HEK293 (cell line): ENCODE data around the gene CLNK.

Experiments used
- CTCF ChIA-PET: fragments of 350-600 bp; formaldehyde crosslinking; extraction: SDS; loops from one replicate; lab custom pipeline; 2021; ENCODE audit warnings: antibody characterized with exemption; lab: Yijun Ruan, JAX
- POLR2A ChIA-PET: fragments of 300-600 bp; formaldehyde crosslinking; extraction: SDS; loops from one replicate; lab custom pipeline; 2020; ENCODE audit warnings: antibody characterized with exemption, inconsistent platforms; lab: Yijun Ruan, JAX
- H3K27ac ChIP-seq: fragments of 200-500 bp; sonication (Bioruptor generic); 2 replicates; pipeline ENCODE4 v1.5.1; 2014; ENCODE audit warnings: low read depth, low read length, control low read depth, inconsistent platforms; ENCODE audit errors: extremely low read depth
- H3K36me3 ChIP-seq, 2 experiments: fragments of 200-500 bp in 1 of 2; sonication (Bioruptor generic) in 1 of 2; 1 replicate in 1 of 2; 2 replicates in 1 of 2; pipeline ENCODE4 v1.5.1; 2014 to 2017; ENCODE audit warnings: inconsistent platforms in 2 of 2, low read length in 2 of 2; ENCODE audit not compliant: control insufficient read depth in 2 of 2, insufficient read depth in 1 of 2
- H3K4me1 ChIP-seq: fragments of 200-500 bp; sonication (Bioruptor generic); 2 replicates; pipeline ENCODE4 v1.5.1; 2014; ENCODE audit warnings: mild to moderate bottlenecking, low read length, inconsistent platforms; ENCODE audit not compliant: control insufficient read depth, insufficient read depth
- H3K4me3 ChIP-seq: 2 replicates; pipeline ENCODE4 v1.5.1; 2011; ENCODE audit warnings: low read depth, mild to moderate bottlenecking, control low read depth, low read length, moderate library complexity
- H3K9me3 ChIP-seq: fragments of 200-500 bp; sonication (Bioruptor generic); 2 replicates; pipeline ENCODE4 v1.5.1; 2014; ENCODE audit warnings: low read depth, low read length, inconsistent platforms; ENCODE audit not compliant: control insufficient read depth, insufficient read depth
- INSM2 ChIP-seq: fragments of 450-650 bp; formaldehyde crosslinking; IDR thresholded peaks from 2 replicates; pipeline ENCODE4 v1.5.1; 2016; ENCODE audit warnings: missing biosample characterization, missing genetic modification characterization
- PRDM6 ChIP-seq: fragments of 450-650 bp; formaldehyde crosslinking; IDR thresholded peaks from 2 replicates; pipeline ENCODE4 v1.5.1; 2017; ENCODE audit warnings: missing biosample characterization, missing genetic modification characterization
- SCRT1 ChIP-seq: fragments of 450-650 bp; formaldehyde crosslinking; IDR thresholded peaks from 2 replicates; pipeline ENCODE4 v1.5.1; 2016; ENCODE audit warnings: missing biosample characterization, missing genetic modification characterization, borderline replicate concordance
- TCF7L2 ChIP-seq: IDR thresholded peaks from 2 replicates; pipeline ENCODE4 v1.6.1; 2011; ENCODE audit warnings: low read depth, mild to moderate bottlenecking, inconsistent platforms, low read length, moderate library complexity, borderline replicate concordance
- WT1 ChIP-seq: fragments of 450-650 bp; formaldehyde crosslinking; IDR thresholded peaks from 2 replicates; pipeline ENCODE4 v1.5.1; 2016; ENCODE audit warnings: missing biosample characterization, missing genetic modification characterization
- ZBTB44 ChIP-seq: fragments of 450-650 bp; IDR thresholded peaks from 2 replicates; pipeline ENCODE4 v1.5.1; 2018; ENCODE audit warnings: missing biosample characterization, mild to moderate bottlenecking, missing genetic modification characterization
- ZFP3 ChIP-seq: fragments of 450-650 bp; formaldehyde crosslinking; IDR thresholded peaks from 2 replicates; pipeline ENCODE4 v1.5.1; 2016; ENCODE audit warnings: low read depth, missing biosample characterization, missing genetic modification characterization
- ZNF10 ChIP-seq: fragments of 450-650 bp; formaldehyde crosslinking; IDR thresholded peaks from 2 replicates; pipeline ENCODE4 v1.5.1; 2017; ENCODE audit warnings: missing biosample characterization, missing genetic modification characterization
- ZNF248 ChIP-seq: fragments of 450-650 bp; formaldehyde crosslinking; IDR thresholded peaks from 2 replicates; pipeline ENCODE4 v1.5.1; 2017; ENCODE audit warnings: missing biosample characterization, missing genetic modification characterization
- ZNF324 ChIP-seq: fragments of 450-650 bp; formaldehyde crosslinking; IDR thresholded peaks from 2 replicates; pipeline ENCODE4 v1.5.1; 2016; ENCODE audit warnings: missing biosample characterization, missing genetic modification characterization
- ZNF394 ChIP-seq: fragments of 450-650 bp; formaldehyde crosslinking; IDR thresholded peaks from 2 replicates; pipeline ENCODE4 v1.5.1; 2016; ENCODE audit warnings: missing biosample characterization, missing genetic modification characterization, mild to moderate bottlenecking, moderate library complexity, borderline replicate concordance
- ZNF488 ChIP-seq: fragments of 450-650 bp; formaldehyde crosslinking; IDR thresholded peaks from 2 replicates; pipeline ENCODE4 v1.5.1; 2016; ENCODE audit warnings: missing biosample characterization, missing genetic modification characterization
- ZNF580 ChIP-seq: fragments of 450-650 bp; formaldehyde crosslinking; IDR thresholded peaks from 2 replicates; pipeline ENCODE4 v1.5.1; 2016; ENCODE audit warnings: missing biosample characterization, missing genetic modification characterization
- ZNF600 ChIP-seq: fragments of 450-650 bp; formaldehyde crosslinking; IDR thresholded peaks from 2 replicates; pipeline ENCODE4 v1.5.1; 2016; ENCODE audit warnings: missing biosample characterization, missing genetic modification characterization
- ZNF701 ChIP-seq: fragments of 450-650 bp; formaldehyde crosslinking; IDR thresholded peaks from 2 replicates; pipeline ENCODE4 v1.5.1; 2016; ENCODE audit warnings: missing biosample characterization, missing genetic modification characterization
- TF ChIP-seq, protein P1 (sequence below): fragments of 450-650 bp; formaldehyde crosslinking; IDR thresholded peaks from 2 replicates; pipeline ENCODE4 v1.5.1; 2016; ENCODE audit warnings: missing biosample characterization, missing genetic modification characterization, borderline replicate concordance
- TF ChIP-seq, protein P2 (sequence below): fragments of 450-650 bp; formaldehyde crosslinking; IDR thresholded peaks from 2 replicates; pipeline ENCODE4 v1.5.1; 2016; ENCODE audit warnings: missing biosample characterization, missing genetic modification characterization
- TF ChIP-seq, protein P3 (sequence below): fragments of 450-650 bp; formaldehyde crosslinking; IDR thresholded peaks from 2 replicates; pipeline ENCODE4 v1.5.1; 2016; ENCODE audit warnings: missing biosample characterization, missing genetic modification characterization

CLNK gene

GRCh38 chr4:10619855-10620254 lies 64.7 kb downstream of the CLNK start:
- Histone ChIP-seq H3K4me3 (no peak overlapping the region), H3K27ac (peak overlapping the region; percentile 58), H3K36me3 (no peaks in the 10 kb centered on the region), H3K9me3 (no peaks in the 10 kb centered on the region), H3K4me1 (peaks cover 3% of the 10 kb centered on the region; the same call in 1 of the 2 replicates)
- POLR2A ChIA-PET: interaction anchor here (1.2 kb wide), 1 partner anchor 30 kb away, joined by 10 read pairs; no protein-coding TSS in a partner anchor
- CTCF ChIA-PET: interaction anchor here (1.2 kb wide), 1 partner anchor 27 kb away, joined by 3 read pairs; no protein-coding TSS in a partner anchor
- no peak for TF ChIP-seq ZFP3 (tag by site-specific recombination)

DNA sequence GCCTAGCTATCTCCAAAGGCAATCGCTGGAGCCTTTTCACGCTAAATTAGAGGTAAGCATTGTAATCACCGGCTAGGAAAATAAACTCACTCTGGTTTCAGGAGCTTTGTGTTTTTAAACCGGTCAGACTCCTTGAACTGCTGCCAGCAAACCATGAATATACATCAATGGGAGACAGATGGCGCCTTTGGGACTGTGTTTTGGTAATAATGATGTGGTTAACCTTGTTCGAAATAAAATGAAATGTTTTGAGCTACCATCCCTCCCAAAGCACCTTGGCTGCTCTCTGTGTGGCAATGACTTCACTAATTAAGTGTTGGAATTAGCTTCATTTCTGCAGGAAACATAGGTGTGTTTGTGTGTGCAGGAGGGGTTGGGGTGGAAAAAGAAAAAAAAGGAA lies 65.3 kb downstream of the CLNK start:
- no peaks in the 10 kb centered on the region for H3K9me3 ChIP-seq
- no peaks in the 10 kb centered on the region for H3K36me3 ChIP-seq
- CTCF ChIA-PET: interaction anchor here (0.7 to 0.8 kb wide), 2 partner anchors 15 to 41 kb away, joined by 3 read pairs; no protein-coding TSS in a partner anchor
- POLR2A ChIA-PET: interaction anchor here (0.9 to 1.2 kb wide), 2 partner anchors 11 to 30 kb away, joined by 3 to 10 read pairs; no protein-coding TSS in a partner anchor
- H3K4me3 ChIP-seq: no peak overlapping the region
- peak overlapping the region; percentile 62 for H3K27ac ChIP-seq
- peaks cover 3% of the 10 kb centered on the region; the same call in 1 of the 2 replicates for H3K4me1 ChIP-seq
- TF ChIP-seq ZNF10 (peak; percentile 45; the same call in 1 of the 2 replicates), TCF7L2 (peak; percentile 98), ZNF600 (tag by site-specific recombination) (peak; percentile 22; the same call in 1 of the 2 replicates), ZBTB44 (tag by site-specific recombination) (peak; percentile 73; the same call in 1 of the 2 replicates), ZNF394 (tag by site-specific recombination) (0 out of 2 replicates have a peak, but pooled peaks have one; percentile 25), ZNF580 (tag by site-specific recombination) (0 out of 2 replicates have a peak, but pooled peaks have one; percentile 35), ZNF324 (tag by site-specific recombination) (peak; percentile 43; the same call in 1 of the 2 replicates), INSM2 (peak; percentile 57; the same call in 1 of the 2 replicates), WT1 (peak; percentile 81), ZNF248 (tag by site-specific recombination) (no peak), SCRT1 (peak; percentile 53; the same call in 1 of the 2 replicates), ZNF488 (tag by site-specific recombination) (0 out of 2 replicates have a peak, but pooled peaks have one; percentile 21), PRDM6 (peak; percentile 94), ZNF701 (tag by site-specific recombination) (no peak)
- TF ChIP-seq, protein P1, sequence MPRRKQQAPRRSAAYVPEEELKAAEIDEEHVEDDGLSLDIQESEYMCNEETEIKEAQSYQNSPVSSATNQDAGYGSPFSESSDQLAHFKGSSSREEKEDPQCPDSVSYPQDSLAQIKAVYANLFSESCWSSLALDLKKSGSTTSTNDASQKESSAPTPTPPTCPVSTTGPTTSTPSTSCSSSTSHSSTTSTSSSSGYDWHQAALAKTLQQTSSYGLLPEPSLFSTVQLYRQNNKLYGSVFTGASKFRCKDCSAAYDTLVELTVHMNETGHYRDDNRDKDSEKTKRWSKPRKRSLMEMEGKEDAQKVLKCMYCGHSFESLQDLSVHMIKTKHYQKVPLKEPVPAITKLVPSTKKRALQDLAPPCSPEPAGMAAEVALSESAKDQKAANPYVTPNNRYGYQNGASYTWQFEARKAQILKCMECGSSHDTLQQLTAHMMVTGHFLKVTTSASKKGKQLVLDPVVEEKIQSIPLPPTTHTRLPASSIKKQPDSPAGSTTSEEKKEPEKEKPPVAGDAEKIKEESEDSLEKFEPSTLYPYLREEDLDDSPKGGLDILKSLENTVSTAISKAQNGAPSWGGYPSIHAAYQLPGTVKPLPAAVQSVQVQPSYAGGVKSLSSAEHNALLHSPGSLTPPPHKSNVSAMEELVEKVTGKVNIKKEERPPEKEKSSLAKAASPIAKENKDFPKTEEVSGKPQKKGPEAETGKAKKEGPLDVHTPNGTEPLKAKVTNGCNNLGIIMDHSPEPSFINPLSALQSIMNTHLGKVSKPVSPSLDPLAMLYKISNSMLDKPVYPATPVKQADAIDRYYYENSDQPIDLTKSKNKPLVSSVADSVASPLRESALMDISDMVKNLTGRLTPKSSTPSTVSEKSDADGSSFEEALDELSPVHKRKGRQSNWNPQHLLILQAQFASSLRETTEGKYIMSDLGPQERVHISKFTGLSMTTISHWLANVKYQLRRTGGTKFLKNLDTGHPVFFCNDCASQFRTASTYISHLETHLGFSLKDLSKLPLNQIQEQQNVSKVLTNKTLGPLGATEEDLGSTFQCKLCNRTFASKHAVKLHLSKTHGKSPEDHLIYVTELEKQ (tag by site-specific recombination): peak; percentile 87; the same call in 1 of the 2 replicates
- TF ChIP-seq, protein P2, sequence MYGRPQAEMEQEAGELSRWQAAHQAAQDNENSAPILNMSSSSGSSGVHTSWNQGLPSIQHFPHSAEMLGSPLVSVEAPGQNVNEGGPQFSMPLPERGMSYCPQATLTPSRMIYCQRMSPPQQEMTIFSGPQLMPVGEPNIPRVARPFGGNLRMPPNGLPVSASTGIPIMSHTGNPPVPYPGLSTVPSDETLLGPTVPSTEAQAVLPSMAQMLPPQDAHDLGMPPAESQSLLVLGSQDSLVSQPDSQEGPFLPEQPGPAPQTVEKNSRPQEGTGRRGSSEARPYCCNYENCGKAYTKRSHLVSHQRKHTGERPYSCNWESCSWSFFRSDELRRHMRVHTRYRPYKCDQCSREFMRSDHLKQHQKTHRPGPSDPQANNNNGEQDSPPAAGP (tag by site-specific recombination): no peak
- TF ChIP-seq, protein P3, sequence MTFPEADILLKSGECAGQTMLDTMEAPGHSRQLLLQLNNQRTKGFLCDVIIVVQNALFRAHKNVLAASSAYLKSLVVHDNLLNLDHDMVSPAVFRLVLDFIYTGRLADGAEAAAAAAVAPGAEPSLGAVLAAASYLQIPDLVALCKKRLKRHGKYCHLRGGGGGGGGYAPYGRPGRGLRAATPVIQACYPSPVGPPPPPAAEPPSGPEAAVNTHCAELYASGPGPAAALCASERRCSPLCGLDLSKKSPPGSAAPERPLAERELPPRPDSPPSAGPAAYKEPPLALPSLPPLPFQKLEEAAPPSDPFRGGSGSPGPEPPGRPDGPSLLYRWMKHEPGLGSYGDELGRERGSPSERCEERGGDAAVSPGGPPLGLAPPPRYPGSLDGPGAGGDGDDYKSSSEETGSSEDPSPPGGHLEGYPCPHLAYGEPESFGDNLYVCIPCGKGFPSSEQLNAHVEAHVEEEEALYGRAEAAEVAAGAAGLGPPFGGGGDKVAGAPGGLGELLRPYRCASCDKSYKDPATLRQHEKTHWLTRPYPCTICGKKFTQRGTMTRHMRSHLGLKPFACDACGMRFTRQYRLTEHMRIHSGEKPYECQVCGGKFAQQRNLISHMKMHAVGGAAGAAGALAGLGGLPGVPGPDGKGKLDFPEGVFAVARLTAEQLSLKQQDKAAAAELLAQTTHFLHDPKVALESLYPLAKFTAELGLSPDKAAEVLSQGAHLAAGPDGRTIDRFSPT (tag by site-specific recombination): 0 out of 2 replicates have a peak, but pooled peaks have one; percentile 83
